Neural cell (in vitro differentiated cells): ENCODE results near the gene EIF4B. TPM values are rescaled to one million over a fixed set of nuclear protein-coding genes. Genes with fewer than 3 reads are reported as not detected.

Source experiments
- H2AFZ ChIP-seq: fragments of 200-600, 300-800 bp; sonication (generic), shearing (Covaris generic); 2 replicates; pipeline ENCODE4 v1.6.0; 2014; ENCODE audit warnings: low read depth, mild to moderate bottlenecking, antibody characterized with exemption, low read length, moderate library complexity
- H3F3A ChIP-seq: fragments of 200-600 bp; shearing (Covaris generic); 2 replicates; pipeline ENCODE4 v1.6.1; 2016; ENCODE audit warnings: mild to moderate bottlenecking, moderate library complexity, mixed read lengths, antibody characterized with exemption, low read length; ENCODE audit not compliant: insufficient read depth, poor library complexity, severe bottlenecking
- H3K27ac ChIP-seq: fragments of 200-600, 300-800 bp; sonication (generic), shearing (Covaris generic); 2 replicates; pipeline ENCODE4 v1.5.1; 2014; ENCODE audit warnings: mild to moderate bottlenecking, low read length, moderate library complexity
- H3K27me3 ChIP-seq: fragments of 300-800, 200-600 bp; sonication (generic), shearing (Covaris generic); 2 replicates; pipeline ENCODE4 v1.6.0; 2014; ENCODE audit warnings: mild to moderate bottlenecking, low read depth, low read length, moderate library complexity; ENCODE audit not compliant: insufficient read depth
- H3K36me3 ChIP-seq: fragments of 300-800, 200-600 bp; sonication (generic), shearing (Covaris generic); 2 replicates; pipeline ENCODE4 v1.5.1; 2014; ENCODE audit warnings: mild to moderate bottlenecking, antibody characterized with exemption, low read length, moderate library complexity; ENCODE audit not compliant: insufficient read depth
- H3K4me2 ChIP-seq: fragments of 300-800, 200-600 bp; sonication (generic), shearing (Covaris generic); 2 replicates; pipeline ENCODE4 v1.6.0; 2014; ENCODE audit warnings: mild to moderate bottlenecking, low read length
- H3K4me3 ChIP-seq: fragments of 300-800, 200-600 bp; sonication (generic), shearing (Covaris generic); 2 replicates; pipeline ENCODE4 v1.5.1; 2014; ENCODE audit warnings: mild to moderate bottlenecking, low read length, moderate library complexity
- H3K79me2 ChIP-seq: fragments of 200-600 bp; shearing (Covaris generic); replicated peaks from 2 replicates; pipeline ENCODE4 v1.6.0; 2014; ENCODE audit warnings: mild to moderate bottlenecking, low read length, moderate library complexity; ENCODE audit not compliant: insufficient read depth
- H3K9ac ChIP-seq: fragments of 300-800, 200-600 bp; sonication (generic), shearing (Covaris generic); 2 replicates; pipeline ENCODE4 v1.6.1; 2016; ENCODE audit warnings: mild to moderate bottlenecking, low read length, mixed read lengths
- H3K9me2 ChIP-seq: fragments of 200-600 bp; shearing (Covaris generic); 2 replicates; pipeline ENCODE4 v1.6.1; 2016; ENCODE audit warnings: mild to moderate bottlenecking, low read length, mixed read lengths; ENCODE audit not compliant: insufficient read depth
- H3K9me3 ChIP-seq: fragments of 200-600, 300-800 bp; sonication (generic), shearing (Covaris generic); 2 replicates; pipeline ENCODE4 v1.6.1; 2016; ENCODE audit warnings: mild to moderate bottlenecking, mixed run types, low read length, moderate library complexity, mixed read lengths
- H4K20me1 ChIP-seq: fragments of 200-600 bp; shearing (Covaris generic); 2 replicates; pipeline ENCODE4 v1.6.1; 2016; ENCODE audit warnings: mild to moderate bottlenecking, mixed run types; ENCODE audit not compliant: insufficient read depth
- CTCF ChIP-seq: fragments of 450-650 bp; IDR thresholded peaks from 2 replicates; pipeline ENCODE4 v1.5.1; 2014; ENCODE audit warnings: antibody characterized with exemption, mild to moderate bottlenecking, moderate library complexity; ENCODE audit not compliant: poor library complexity, severe bottlenecking
- EP300 ChIP-seq: fragments of 450-650 bp; conservative IDR thresholded peaks from 2 replicates; pipeline ENCODE4 v1.6.1; 2014; ENCODE audit warnings: antibody characterized with exemption, mild to moderate bottlenecking, moderate library complexity; ENCODE audit not compliant: poor library complexity, severe bottlenecking
- EZH2 ChIP-seq: fragments of 200-600, 300-800 bp; shearing (Covaris generic), sonication (generic); IDR thresholded peaks from 2 replicates; pipeline ENCODE4 v1.6.1; 2014; ENCODE audit warnings: antibody characterized with exemption, low read length, borderline replicate concordance, mild to moderate bottlenecking; ENCODE audit not compliant: insufficient read depth, poor library complexity, severe bottlenecking
- MXI1 ChIP-seq: fragments of 450-650 bp; conservative IDR thresholded peaks from 2 replicates; pipeline ENCODE4 v1.6.1; 2014; ENCODE audit warnings: antibody characterized with exemption, mild to moderate bottlenecking; ENCODE audit not compliant: poor library complexity, severe bottlenecking
- POLR2AphosphoS5 ChIP-seq: IDR thresholded peaks from 2 replicates; pipeline ENCODE4 v1.6.1; 2012
- RAD21 ChIP-seq: fragments of 450-650 bp; conservative IDR thresholded peaks from 2 replicates; pipeline ENCODE4 v1.6.1; 2014; ENCODE audit warnings: antibody characterized with exemption, mild to moderate bottlenecking, moderate library complexity
- SMC3 ChIP-seq: fragments of 450-650 bp; conservative IDR thresholded peaks from 2 replicates; pipeline ENCODE4 v1.6.1; 2014; ENCODE audit warnings: antibody characterized with exemption, mild to moderate bottlenecking, moderate library complexity; ENCODE audit not compliant: poor library complexity
- TAF1 ChIP-seq: IDR thresholded peaks from 2 replicates; pipeline ENCODE4 v1.6.1; 2012; ENCODE audit warnings: low read depth
- polyA plus RNA-seq: library from polyadenylated mRNA; depleted of rRNA; stranded (reverse); fragments of >200 nt; gene quantifications from 2 replicates; pipeline ENCODE4 v1.2.3, GENCODE V29; 2014
- TF ChIP-seq, protein P1 (sequence below): IDR thresholded peaks from 2 replicates; pipeline ENCODE4 v1.6.1; 2012; ENCODE audit warnings: borderline replicate concordance

Gene EIF4B
- polyA plus RNA-seq, 1 donor from 2014 or later, result 333 TPM

DNA sequence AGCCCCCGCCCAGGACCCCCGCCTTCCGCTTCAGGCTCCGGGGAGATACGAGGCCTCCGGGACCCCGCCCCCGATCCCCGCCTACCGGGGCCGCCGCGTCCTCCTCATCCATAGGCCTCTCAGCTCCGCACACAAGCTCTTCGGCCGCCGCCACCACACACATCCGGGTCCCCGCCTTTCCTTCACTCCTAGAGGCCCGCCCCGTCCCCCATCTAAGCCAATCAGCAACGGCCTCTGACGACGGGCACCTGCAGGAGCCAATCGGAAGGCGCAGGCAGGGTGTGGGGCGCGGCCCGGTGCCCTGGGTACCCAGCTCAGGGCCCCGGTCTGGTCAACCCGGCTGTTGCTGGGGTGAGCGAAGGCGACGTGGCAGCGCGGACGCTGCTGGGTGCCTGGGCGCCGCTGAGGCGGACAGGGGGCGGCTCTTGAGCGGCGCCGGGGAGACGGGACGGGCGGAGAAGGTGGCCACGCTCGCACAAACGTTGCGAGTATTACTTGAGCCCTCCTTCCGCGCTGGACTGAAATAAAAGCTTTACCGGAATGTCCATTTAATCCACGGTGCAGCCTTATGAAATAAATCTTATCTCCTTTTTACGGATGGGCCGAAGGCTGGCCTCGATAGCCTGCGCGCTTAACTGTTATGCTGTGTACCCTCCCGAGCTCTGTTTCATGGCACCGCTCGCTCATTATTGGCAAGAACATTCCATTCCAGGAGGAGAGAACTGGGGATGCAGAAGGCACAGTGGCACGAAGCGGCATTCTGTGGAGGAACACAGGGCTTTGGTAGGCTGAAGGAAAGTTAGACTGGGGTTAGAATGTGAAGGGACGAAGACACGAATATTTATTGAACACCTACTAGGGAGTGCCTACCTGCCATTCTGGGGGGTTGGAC lies 73.2 kb downstream of the EIF4B start, which contains the start of gene SPRYD3:
TSS of gene SPRYD3 (minus strand) at position 165 of the 892 bp plus-strand sequence. CDS start at position 108, 57 bp downstream.
- Histone ChIP-seq H3K9me3 (no peaks in the 10 kb centered on the region), H3K27ac (peak within 1 kb of the TSS; percentile 89), H3K27me3 (no peaks in the 10 kb centered on the region), H3K9me2 (no peaks in the 10 kb centered on the region), H3K36me3 (no peaks in the 10 kb centered on the region), H3K79me2 (peaks cover 12% of the 10 kb centered on the region), H2AFZ (peak within 1 kb of the TSS; percentile 99), H3K9ac (peak within 1 kb of the TSS; percentile 90), H3F3A (peaks cover 4% of the 10 kb centered on the region), H3K4me3 (peak within 1 kb of the TSS; percentile 78), H4K20me1 (no peaks in the 10 kb centered on the region), H3K4me2 (peak within 1 kb of the TSS; percentile 84)
- TF ChIP-seq SMC3 (peak; percentile 37), EP300 (no peak), POLR2AphosphoS5 (peak; percentile 89), EZH2 (no peak), TAF1 (peak; percentile 61), CTCF (peak; percentile 15), MXI1 (peak; percentile 42), RAD21 (no peak)
- TF ChIP-seq, protein P1, sequence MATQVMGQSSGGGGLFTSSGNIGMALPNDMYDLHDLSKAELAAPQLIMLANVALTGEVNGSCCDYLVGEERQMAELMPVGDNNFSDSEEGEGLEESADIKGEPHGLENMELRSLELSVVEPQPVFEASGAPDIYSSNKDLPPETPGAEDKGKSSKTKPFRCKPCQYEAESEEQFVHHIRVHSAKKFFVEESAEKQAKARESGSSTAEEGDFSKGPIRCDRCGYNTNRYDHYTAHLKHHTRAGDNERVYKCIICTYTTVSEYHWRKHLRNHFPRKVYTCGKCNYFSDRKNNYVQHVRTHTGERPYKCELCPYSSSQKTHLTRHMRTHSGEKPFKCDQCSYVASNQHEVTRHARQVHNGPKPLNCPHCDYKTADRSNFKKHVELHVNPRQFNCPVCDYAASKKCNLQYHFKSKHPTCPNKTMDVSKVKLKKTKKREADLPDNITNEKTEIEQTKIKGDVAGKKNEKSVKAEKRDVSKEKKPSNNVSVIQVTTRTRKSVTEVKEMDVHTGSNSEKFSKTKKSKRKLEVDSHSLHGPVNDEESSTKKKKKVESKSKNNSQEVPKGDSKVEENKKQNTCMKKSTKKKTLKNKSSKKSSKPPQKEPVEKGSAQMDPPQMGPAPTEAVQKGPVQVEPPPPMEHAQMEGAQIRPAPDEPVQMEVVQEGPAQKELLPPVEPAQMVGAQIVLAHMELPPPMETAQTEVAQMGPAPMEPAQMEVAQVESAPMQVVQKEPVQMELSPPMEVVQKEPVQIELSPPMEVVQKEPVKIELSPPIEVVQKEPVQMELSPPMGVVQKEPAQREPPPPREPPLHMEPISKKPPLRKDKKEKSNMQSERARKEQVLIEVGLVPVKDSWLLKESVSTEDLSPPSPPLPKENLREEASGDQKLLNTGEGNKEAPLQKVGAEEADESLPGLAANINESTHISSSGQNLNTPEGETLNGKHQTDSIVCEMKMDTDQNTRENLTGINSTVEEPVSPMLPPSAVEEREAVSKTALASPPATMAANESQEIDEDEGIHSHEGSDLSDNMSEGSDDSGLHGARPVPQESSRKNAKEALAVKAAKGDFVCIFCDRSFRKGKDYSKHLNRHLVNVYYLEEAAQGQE, result peak; percentile 62

DNA sequence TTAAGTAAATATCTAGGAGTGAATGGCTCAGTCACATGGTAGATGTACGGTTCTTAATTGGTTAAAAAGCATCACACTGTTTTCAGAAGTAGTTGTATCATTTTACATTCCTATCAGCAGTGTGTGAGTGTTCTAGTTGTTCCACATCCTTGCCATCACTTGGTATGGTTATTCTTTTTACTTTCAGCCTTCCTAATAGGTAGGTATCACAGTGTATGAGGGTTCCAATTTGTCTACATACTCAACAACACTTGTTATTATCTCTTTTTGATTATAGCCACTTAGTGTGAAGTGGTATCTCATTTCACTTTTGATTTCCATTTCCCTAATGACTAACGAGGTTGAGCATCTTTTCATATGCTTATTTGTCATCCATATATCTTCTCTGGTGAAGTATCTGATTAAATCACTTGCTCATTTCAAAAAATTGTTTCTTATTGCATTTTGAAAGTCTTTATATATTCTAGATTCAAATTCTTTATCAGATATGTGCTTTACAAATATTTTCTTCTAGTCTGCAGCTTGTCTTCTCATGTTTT lies 76.5 kb downstream of the EIF4B start:
- Histone ChIP-seq H3K9ac (no peak overlapping the region), H3K27me3 (no peaks in the 10 kb centered on the region), H3K79me2 (peaks cover 11% of the 10 kb centered on the region), H2AFZ (no peak overlapping the region), H3K4me3 (no peak overlapping the region), H3K9me2 (no peaks in the 10 kb centered on the region), H3F3A (peaks cover 4% of the 10 kb centered on the region), H4K20me1 (no peaks in the 10 kb centered on the region), H3K36me3 (no peaks in the 10 kb centered on the region), H3K27ac (no peak overlapping the region), H3K9me3 (no peaks in the 10 kb centered on the region), H3K4me2 (no peak overlapping the region)
- TF ChIP-seq RAD21 (no peak), MXI1 (no peak), CTCF (no peak), EZH2 (no peak), TAF1 (no peak), EP300 (no peak), SMC3 (no peak), POLR2AphosphoS5 (no peak)
- TF ChIP-seq, protein P1, result no peak
